H1 (cell line): ENCODE results near the gene ARL5A. TPM values are rescaled to one million over a fixed set of nuclear protein-coding genes. Genes with fewer than 3 reads are reported as not detected.

ENCODE experiments used
- CBX5 ChIP-seq: fragments of 300-800, 300-1000 bp; sonication (generic); IDR thresholded peaks from 2 replicates; pipeline ENCODE4 v1.7.1; 2016; ENCODE audit warnings: antibody characterized with exemption, low read length, low read depth
- CTCF ChIP-seq, 3 experiments: IDR thresholded peaks; 1 replicate in 2 of 3; 2 replicates in 1 of 3; pipeline versions ENCODE4 v1.5.1 to v1.6.1; 2011; ENCODE audit warnings: low read length in 3 of 3, mild to moderate bottlenecking in 3 of 3, inconsistent platforms in 2 of 3, low read depth in 1 of 3, moderate library complexity in 1 of 3; ENCODE audit not compliant: insufficient read depth in 1 of 3; ENCODE audit errors: control extremely low read depth in 1 of 3
- KDM4A ChIP-seq: IDR thresholded peaks from one replicate; pipeline ENCODE4 v1.7.1; 2012; ENCODE audit warnings: low read depth, mild to moderate bottlenecking, moderate library complexity, low read length, inconsistent platforms; ENCODE audit not compliant: severe bottlenecking
- MAX ChIP-seq: IDR thresholded peaks from 2 replicates; pipeline ENCODE4 v1.6.1; 2012; ENCODE audit warnings: inconsistent platforms
- SAP30 ChIP-seq: fragments of 300-600 bp; sonication (generic); IDR thresholded peaks from 2 replicates; pipeline ENCODE4 v1.7.1; 2012; ENCODE audit warnings: low read length, moderate library complexity, mild to moderate bottlenecking, inconsistent platforms; ENCODE audit not compliant: insufficient read depth, insufficient replicate concordance
- polyA plus RNA-seq, 7 experiments: library from polyadenylated mRNA; depleted of rRNA in 3 of 7; stranded (reverse) in 5 of 7; unstranded in 2 of 7; fragments of >200 nt in 5 of 7; fragments of 200-250 nt in 2 of 7; gene quantifications; 1 replicate in 5 of 7; 2 replicates in 1 of 7; 4 replicates in 1 of 7; pipeline versions ENCODE4 v1.2.1 to v1.2.3, GENCODE V29; 2011 to 2013; ENCODE audit warnings: missing spikeins in 2 of 7, mixed read lengths in 2 of 7
- total RNA-seq: library from RNA; stranded (reverse); fragmentation: NEBNext Ultra II Directional; extraction: Animal tissue kit (Norgen Biotek cat#: 25700); gene quantifications from 2 replicates; pipeline ENCODE4 v1.2.1, GENCODE V29; 2021

ARL5A gene
- total and polyA plus RNA-seq, 2 of the 8 experiments (the other 6 are each of a cell fraction or from before 2014, with no cell fraction given) = 12.6 to 86.3 TPM

- TF ChIP-seq CTCF (IDR thresholded peaks at IDR 0.05; ENCODE audit: control extremely low read depth in 1 of 3, insufficient read depth in 1 of 3, low read depth in 1 of 3, low read length in 3 of 3) = no peak
- TF ChIP-seq MAX = no peak
- no peak for TF ChIP-seq CBX5
- TF ChIP-seq KDM4A = no peak
- no peak for TF ChIP-seq SAP30
These were observed 44.2 kb upstream of the ARL5A start (continued) for GRCh38 chr2:151872463-151872862.
